Activated CD8-positive, alpha-beta memory T cell treated with anti-CD3 and anti-CD28 coated beads for 1 hour (primary cell): ENCODE results near the gene SLC24A5.

ENCODE experiments used
- DNase-seq, 2 donors: peaks; one replicate each; pipeline ENCODE4 v3.0.0-alpha.2; 2020; ENCODE audit warnings: low read depth in 1 of 2; ENCODE audit errors: extremely low read depth in 1 of 2

Gene SLC24A5

GRCh38 chr15:48109856-48110531, 10.8 kb upstream of the SLC24A5 start:
- no peak for DNase-seq

GRCh38 chr15:48112242-48112641, 8.5 kb upstream of the SLC24A5 start:
- no peak for DNase-seq

DNA sequence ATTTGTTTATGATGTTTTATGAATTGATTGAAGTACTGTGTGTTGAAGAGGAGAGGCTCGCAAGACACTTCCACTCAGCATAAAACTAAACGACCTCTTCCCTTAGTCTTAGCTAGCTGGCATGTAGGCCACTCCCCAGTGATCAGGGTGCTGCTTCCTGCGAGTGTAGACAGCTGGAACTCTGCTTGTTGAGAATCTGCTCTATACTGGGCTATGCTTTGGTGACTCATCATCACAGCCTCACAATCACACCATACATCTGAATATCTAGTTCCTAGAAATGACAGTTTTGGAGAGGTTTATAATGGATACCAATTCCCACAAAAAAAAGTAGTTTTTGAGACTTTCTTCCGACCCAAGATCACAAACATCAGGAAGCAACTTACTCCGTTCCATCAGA, 1.5 kb upstream of the SLC24A5 start:
- DNase-seq = no peak

DNA sequence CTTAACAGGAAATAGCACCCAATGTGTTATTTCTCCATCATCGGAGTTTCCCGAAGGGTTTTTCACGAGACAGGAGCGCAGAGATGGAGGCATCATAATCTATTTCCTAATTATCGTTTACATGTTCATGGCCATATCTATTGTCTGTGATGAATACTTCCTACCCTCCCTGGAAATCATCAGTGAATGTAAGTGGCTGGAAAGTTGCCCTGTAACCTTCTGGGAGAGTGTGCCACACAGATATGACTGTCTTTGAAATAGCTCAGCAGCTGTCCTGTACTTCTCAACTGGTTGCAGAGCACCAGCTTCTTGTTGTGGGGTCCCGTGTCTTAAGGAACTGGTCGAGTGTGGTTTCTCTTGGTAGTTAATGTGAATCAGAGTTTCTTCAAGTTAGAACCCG, 1.1 kb downstream of the SLC24A5 start:
- no peak for DNase-seq

- no peak for DNase-seq
Observed at GRCh38 chr15:48126667-48127355, 6.0 kb downstream of the SLC24A5 start.

- no peak for DNase-seq
Observed at GRCh38 chr15:48131324-48131723, 10.5 kb downstream of the SLC24A5 start.

- no peak for DNase-seq
Observed at GRCh38 chr15:48132874-48133273, 12.1 kb downstream of the SLC24A5 start.

GRCh38 chr15:48143856-48144255, 23.1 kb downstream of the SLC24A5 start:
- DNase-seq = no peak

GRCh38 chr15:48144889-48145288, 24.1 kb downstream of the SLC24A5 start:
- DNase-seq = no peak

- DNase-seq = no peak
Observed at GRCh38 chr15:48145923-48146322, 25.1 kb downstream of the SLC24A5 start.

GRCh38 chr15:48147358-48147757, 26.6 kb downstream of the SLC24A5 start:
- DNase-seq = no peak

DNA sequence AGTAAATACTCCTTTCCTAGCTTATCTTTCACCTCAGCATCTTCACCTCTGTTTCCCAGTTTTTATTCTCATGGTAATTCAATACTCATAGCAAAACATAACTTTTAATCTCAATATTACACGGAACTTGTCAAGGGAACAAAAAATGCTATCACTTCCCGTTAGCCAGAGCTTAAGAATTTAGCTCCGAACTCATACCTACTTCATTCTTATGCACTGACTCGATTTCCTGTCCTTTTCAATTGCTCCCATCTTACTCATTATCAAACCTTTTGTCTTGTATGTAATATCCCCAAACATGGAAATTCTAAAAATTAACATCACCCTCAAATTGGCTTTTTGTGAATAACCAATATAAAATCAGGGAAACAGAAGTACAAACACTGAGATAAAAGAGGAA, 29.1 kb downstream of the SLC24A5 start:
- DNase-seq = no peak

GRCh38 chr15:48153526-48153925, 32.7 kb downstream of the SLC24A5 start:
- DNase-seq = no peak

DNA sequence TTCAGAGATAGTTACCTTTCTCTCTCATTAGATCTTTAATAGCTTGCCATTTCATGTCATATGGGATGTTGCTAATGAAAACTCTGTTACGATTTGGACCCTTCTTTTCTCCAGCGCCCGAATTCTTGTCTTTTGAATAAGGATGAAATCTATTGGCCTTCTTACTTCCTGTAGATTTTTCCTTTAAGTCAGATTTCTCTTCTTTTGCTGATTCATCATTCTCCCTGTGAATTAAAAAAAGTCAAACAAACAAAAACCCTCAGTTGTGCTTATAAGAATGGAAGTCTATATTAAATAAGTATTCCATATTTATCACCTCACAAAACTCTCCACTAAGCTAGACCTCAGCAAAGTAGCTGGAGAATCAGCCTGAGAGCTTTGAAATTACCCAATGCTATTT, 47.8 kb downstream of the SLC24A5 start:
- no peak for DNase-seq

DNA sequence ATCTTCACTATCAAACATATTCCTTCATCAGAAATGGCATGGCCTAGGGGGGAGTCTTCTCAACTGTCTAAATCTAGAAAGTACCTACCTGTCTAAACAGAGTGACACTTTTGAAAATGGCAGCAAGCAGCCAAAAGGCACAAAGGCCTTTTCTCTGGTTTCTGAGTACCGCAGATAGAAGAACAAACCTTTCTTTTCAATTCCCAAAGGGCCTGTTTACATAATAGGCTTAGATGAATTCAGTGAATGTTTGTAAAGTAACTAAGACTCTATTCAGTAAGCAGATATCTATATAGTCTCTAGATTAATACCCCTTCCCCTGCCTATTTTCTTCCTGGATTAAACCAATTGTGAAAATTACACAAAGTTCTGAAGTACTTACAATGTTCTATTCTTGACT, 50.2 kb downstream of the SLC24A5 start:
- no peak for DNase-seq

DNA sequence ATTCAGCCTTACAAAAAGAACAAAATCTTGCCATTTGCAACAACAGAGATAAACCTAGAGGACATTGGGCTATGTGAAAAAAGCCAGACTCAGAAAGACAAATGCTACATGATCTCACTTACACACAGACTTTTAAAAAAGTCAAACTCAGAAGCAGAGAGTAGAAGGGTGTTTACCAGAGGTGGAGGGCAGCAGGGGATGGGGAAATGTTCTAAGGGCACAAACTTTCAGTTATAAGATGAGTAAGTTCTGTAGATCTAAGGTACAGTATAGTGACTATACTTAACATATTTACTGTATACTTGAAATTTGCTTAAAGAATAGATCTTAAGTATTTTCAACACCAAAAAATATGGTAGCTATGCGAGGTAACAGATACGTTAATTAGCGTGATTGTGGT, 54.3 kb downstream of the SLC24A5 start:
- DNase-seq = no peak

DNA sequence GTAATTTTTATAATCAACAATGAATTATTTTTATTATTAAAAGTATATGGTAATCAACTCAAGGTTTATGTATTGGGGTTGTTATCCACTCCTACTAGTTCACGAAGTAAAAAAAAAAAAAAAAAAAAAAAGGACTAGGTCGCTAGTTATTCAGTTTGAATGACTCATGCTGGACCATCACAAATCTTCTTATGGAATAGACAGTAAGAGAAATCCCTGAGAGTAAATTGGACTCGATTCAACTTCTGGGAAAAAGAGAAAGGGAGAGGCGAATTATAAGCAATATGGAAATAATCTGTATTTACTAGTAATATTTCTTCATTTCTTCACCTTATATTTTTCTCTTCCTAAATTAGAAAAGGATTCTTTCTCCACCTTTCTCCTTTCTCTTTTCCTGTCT, 55.3 kb downstream of the SLC24A5 start:
- no peak for DNase-seq

- no peak for DNase-seq
Observed at GRCh38 chr15:48176957-48177356, 56.2 kb downstream of the SLC24A5 start.

DNA sequence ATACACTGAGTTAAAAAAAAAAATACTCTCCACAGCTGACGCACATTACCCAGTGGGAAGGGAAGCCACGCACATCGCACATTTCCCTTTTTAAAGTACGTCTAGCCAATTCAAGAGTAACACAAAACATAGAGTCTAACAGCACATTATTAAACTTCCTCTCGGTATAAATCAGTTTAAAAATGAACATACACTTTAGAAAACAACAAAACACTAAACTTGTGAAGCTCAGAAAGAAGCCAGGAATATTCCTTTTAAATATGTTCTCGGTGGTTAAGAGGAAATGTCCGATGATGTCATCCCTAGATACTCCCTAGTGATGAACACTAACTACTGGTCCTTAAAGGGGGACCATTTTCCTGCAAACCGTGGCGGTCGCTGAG, 56.6 kb downstream of the SLC24A5 start:
- no peak for DNase-seq

GRCh38 chr15:48177766-48178647, 57.2 kb downstream of the SLC24A5 start, which contains the start of gene MYEF2:
Gene MYEF2 (minus strand): TSS chr15:48178295. CDS start chr15:48178237, 58 bp downstream.
- DNase-seq = peak in 1 of 2 donors; percentile 37

GRCh38 chr15:48178648-48178931, 57.8 kb downstream of the SLC24A5 start:
- DNase-seq = no peak

- DNase-seq = no peak
Observed at GRCh38 chr15:48182749-48183148, 62.0 kb downstream of the SLC24A5 start.
